Pancreas (tissue), 10 donors: ENCODE results near the gene MROH2A. TPM values are rescaled to one million over a fixed set of nuclear protein-coding genes. Genes with fewer than 3 reads are reported as not detected.

Experiments used
- ATAC-seq, 4 donors: fragments of 200-7000 bp; cut with Tn5 transposase; one replicate each; pipeline versions ENCODE4 v1.8.0 to v1.9.1; 2020; ENCODE audit warnings: mild to moderate bottlenecking in 4 of 4, moderate library complexity in 4 of 4
- DNase-seq, 6 donors: peaks; one replicate each; pipeline ENCODE4 v3.0.0-alpha.2; 2020
- FAIRE-seq: peaks from 2 replicates; lab custom pipeline; 2012; peaks lifted over from hg19 to GRCh38; lab: Jason Lieb, UNC
- H3K27ac ChIP-seq, 4 donors: fragments of 200-600 bp; sonication (generic); 1 replicate in 3 of 4; 2 replicates in 1 of 4; pipeline versions ENCODE4 v1.5.0 to v1.8.0; 2020
- H3K27me3 ChIP-seq, 4 donors: fragments of 200-600 bp; one replicate each; pipeline ENCODE4 v1.8.0; 2021
- H3K36me3 ChIP-seq, 3 donors: fragments of 200-600 bp; sonication (generic) in 1 of 3; one replicate each; pipeline versions ENCODE4 v1.5.0 to v1.8.0; 2020 to 2021
- H3K4me1 ChIP-seq, 3 donors: fragments of 200-600 bp; one replicate each; pipeline ENCODE4 v1.8.0; 2021
- H3K4me3 ChIP-seq, 4 donors: fragments of 200-600 bp; sonication (generic) in 2 of 4; one replicate each; pipeline versions ENCODE4 v1.5.0 to v1.8.0; 2020 to 2021
- H3K9me3 ChIP-seq, 4 donors: fragments of 200-600 bp; one replicate each; pipeline ENCODE4 v1.8.0; 2021
- CTCF ChIP-seq, 4 donors: fragments of 200-600 bp; sonication (generic) in 3 of 4; IDR thresholded peaks; one replicate each; pipeline versions ENCODE4 v1.5.0 to v1.8.0; 2021; ENCODE audit warnings: antibody characterized with exemption in 4 of 4
- WGBS, 2 donors: extraction: QIAGEN DNeasy Blood & Tissue Kit; methylation state at CpG; one replicate each; pipeline ENCODE4 v1.1.7; 2013; 5-methylcytosine and 5-hydroxymethylcytosine counted together
- intact Hi-C, 3 donors: fragments of 100-400 bp; cut with DNase I; formaldehyde crosslinking; loops; one replicate each; pipeline versions ENCODE4 v1.11.1 to v1.14.2; 2022
- polyA plus RNA-seq, 2 donors: library from polyadenylated mRNA; stranded (reverse); fragments of 200-250 nt; gene quantifications; one replicate each; pipeline ENCODE4 v1.2.3, GENCODE V29; 2013
- total RNA-seq, 6 donors: library from RNA; stranded (reverse); fragmentation: NEBNext Ultra II Directional in 4 of 6; extraction: Animal tissue kit (Norgen Biotek cat#: 25700) in 4 of 6; gene quantifications; one replicate each; pipeline versions ENCODE4 v1.2.1 to v1.2.4, GENCODE V29; 2021 to 2023
- donor health status: healthy with polysubstance abuse.
- donor health status: DM: no; HTN: no; CAD: no; lungs with moderate emphysema.
- donor health status: DM: no; HTN: no; CAD: no.
- donor health status: control.
- donor health status: control.
- donor health status: Bipolar disorder and iron deficiency.
- donor health status: DM: yes; HTN: yes; CAD: no.
- donor health status: DM: no; HTN: no; CAD: no.
- donor health status: DM: no; HTN: no; CAD: no.
- donor health status: DM: yes; HTN: yes; CAD: no.

MROH2A gene
- total and polyA plus RNA-seq, 8 donors: not detected

- no peak for TF ChIP-seq CTCF (IDR thresholded peaks at IDR 0.05)
These were observed 16.9 kb upstream of the MROH2A start for GRCh38 chr2:233761040-233761769.

GRCh38 chr2:233764264-233764663 lies 13.9 kb upstream of the MROH2A start:
- intact Hi-C loops: no loop called here
- H3K4me3 ChIP-seq: no peak overlapping the region
- H3K27me3 ChIP-seq: no peaks in the 10 kb centered on the region
- DNase-seq: no peak
- ATAC-seq: no peak
- H3K4me1 ChIP-seq: no peaks in the 10 kb centered on the region
- no peak for FAIRE-seq
- TF ChIP-seq CTCF (IDR thresholded peaks at IDR 0.05): no peak
- H3K27ac ChIP-seq: no peak overlapping the region
- no peaks in the 10 kb centered on the region for H3K36me3 ChIP-seq
- 51 to 69% methylated on average over 7 of the region's 7 CpGs for WGBS, 2 donors
- H3K9me3 ChIP-seq: no peaks in the 10 kb centered on the region

More at GRCh38 chr2:233761040-233761769, 16.9 kb upstream of the MROH2A start:
- H3K4me3 ChIP-seq: no peak overlapping the region
- no peaks in the 10 kb centered on the region for H3K4me1 ChIP-seq
- WGBS, 2 donors: 76 to 85% methylated on average over 4 of the region's 4 CpGs
- ATAC-seq (no peak), FAIRE-seq (no peak), DNase-seq (no peak)
- H3K36me3 ChIP-seq: no peaks in the 10 kb centered on the region
- intact Hi-C loops: no loop called here
- H3K27ac ChIP-seq: no peak overlapping the region
- no peaks in the 10 kb centered on the region for H3K9me3 ChIP-seq
- H3K27me3 ChIP-seq: no peaks in the 10 kb centered on the region

- no peaks in the 10 kb centered on the region for H3K27me3 ChIP-seq
- TF ChIP-seq CTCF (IDR thresholded peaks at IDR 0.05): no peak
- ATAC-seq: no peak
- H3K4me3 ChIP-seq: no peak overlapping the region
- H3K9me3 ChIP-seq: no peaks in the 10 kb centered on the region
- no peak overlapping the region for H3K27ac ChIP-seq
- DNase-seq: no peak
- no peaks in the 10 kb centered on the region for H3K36me3 ChIP-seq
- intact Hi-C loops: no loop called here
- H3K4me1 ChIP-seq: no peaks in the 10 kb centered on the region
- 32 to 40% methylated on average over 3 of the region's 3 CpGs for WGBS, 2 donors
- FAIRE-seq: no peak
These were observed 13.4 kb upstream of the MROH2A start for GRCh38 chr2:233764761-233765160.

- TF ChIP-seq CTCF (IDR thresholded peaks at IDR 0.05): no peak
- Histone ChIP-seq H3K36me3 (no peaks in the 10 kb centered on the region), H3K9me3 (no peaks in the 10 kb centered on the region), H3K4me3 (no peak overlapping the region), H3K27ac (no peak overlapping the region), H3K27me3 (no peaks in the 10 kb centered on the region), H3K4me1 (no peaks in the 10 kb centered on the region)
- FAIRE-seq (no peak), DNase-seq (no peak), ATAC-seq (no peak)
- 61 to 72% methylated on average over 4 of the region's 4 CpGs for WGBS, 2 donors
- intact Hi-C loops: no loop called here
These were observed 11.7 kb upstream of the MROH2A start for GRCh38 chr2:233766416-233766815.

GRCh38 chr2:233768076-233768475 lies 10.1 kb upstream of the MROH2A start:
- no peaks in the 10 kb centered on the region for H3K36me3 ChIP-seq
- intact Hi-C loops: no loop called here
- no peaks in the 10 kb centered on the region for H3K27me3 ChIP-seq
- no peak for DNase-seq
- FAIRE-seq: no peak
- H3K4me1 ChIP-seq: no peaks in the 10 kb centered on the region
- no peak overlapping the region for H3K27ac ChIP-seq
- no peak for ATAC-seq
- no peaks in the 10 kb centered on the region for H3K9me3 ChIP-seq
- 64 to 69% methylated on average over 4 of the region's 4 CpGs for WGBS, 2 donors
- H3K4me3 ChIP-seq: no peak overlapping the region
- TF ChIP-seq CTCF (IDR thresholded peaks at IDR 0.05): no peak
